SK-N-MC (cell line): ENCODE measurements around the gene LRMDA.

Experiments used
- EZH2 ChIP-seq: fragments of 200-600 bp; sonication (generic); IDR thresholded peaks from one replicate; pipeline ENCODE4 v1.6.1; 2017; ENCODE audit warnings: antibody characterized with exemption
- POLR2AphosphoS5 ChIP-seq: IDR thresholded peaks from 2 replicates; pipeline ENCODE4 v1.6.1; 2012; ENCODE audit warnings: mild to moderate bottlenecking, low read depth, low read length, borderline replicate concordance

- TF ChIP-seq EZH2 (no peak), POLR2AphosphoS5 (no peak)
Observed at GRCh38 chr10:76178532-76179292, 747.3 kb downstream of the LRMDA start.
